ENCODE data around the gene MRPL55.
A peak's percentile ranks its signal among the peaks of the same experiment; 100 is the strongest.
"Not testable (repeated sequence)": the region's sequence is repeated elsewhere in the genome, so short reads cannot be mapped to it uniquely, and the experiment has no call there.

The MRPL55 gene

GRCh38 chr1:228120857-228121489, 11.9 kb upstream of the MRPL55 start:
- no peak for DNase-seq

DNA sequence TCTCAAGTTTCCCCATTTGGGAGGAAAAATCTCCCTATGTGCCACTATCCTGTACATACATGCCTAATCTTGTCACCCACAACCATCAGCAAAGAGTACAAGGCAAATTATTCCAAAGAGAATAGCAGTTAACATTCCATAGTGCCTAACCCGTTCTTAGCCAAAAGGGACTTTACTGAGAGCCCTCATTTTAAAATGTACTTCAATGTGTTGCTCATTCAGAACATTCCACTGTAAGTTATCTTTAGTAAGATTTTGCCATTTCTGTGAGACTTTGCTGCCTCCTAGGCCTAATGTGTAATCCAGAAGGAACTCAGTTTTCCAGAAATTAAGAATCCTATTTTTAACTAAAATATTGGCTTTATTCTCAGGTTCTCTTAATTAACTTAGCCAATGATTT, 11.3 kb upstream of the MRPL55 start:
- no peak for DNase-seq

DNA sequence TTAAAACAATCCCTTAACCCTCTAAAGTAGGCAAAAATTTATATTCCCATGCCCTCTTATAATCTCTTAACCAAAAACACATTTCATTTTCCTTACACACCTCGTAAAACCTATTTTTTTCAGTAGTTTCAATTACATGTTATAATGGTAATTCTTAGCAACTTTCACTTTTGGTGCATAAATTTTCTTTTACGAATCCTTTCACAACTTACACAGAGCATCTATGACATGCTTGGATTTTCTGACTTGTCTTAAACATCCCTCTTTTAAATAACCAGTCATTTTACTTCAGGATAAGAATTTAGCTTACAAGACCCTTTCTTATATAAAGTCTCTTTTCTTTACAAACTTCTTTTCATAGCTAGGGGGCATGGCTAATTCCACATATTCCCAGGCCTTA, 8.9 kb upstream of the MRPL55 start:
- DNase-seq: no peak

DNA sequence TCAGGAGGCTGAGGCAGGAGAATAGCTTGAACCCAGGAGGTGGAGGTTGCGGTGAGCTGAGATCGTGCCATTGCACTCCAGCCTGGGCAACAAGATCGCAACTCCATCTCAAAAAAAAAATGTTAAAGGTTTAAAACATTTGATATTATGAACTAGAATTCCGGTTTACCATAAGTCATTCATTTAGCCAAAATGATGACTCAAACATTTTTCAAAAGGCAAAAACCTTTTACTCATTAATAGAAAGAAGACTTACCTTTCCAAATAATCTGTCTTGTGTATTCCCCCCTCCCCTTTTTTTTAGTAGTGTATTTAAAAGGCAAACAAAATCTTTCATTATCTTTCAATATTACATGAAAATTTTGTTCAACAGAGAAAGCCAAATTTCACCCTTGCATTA, 8.2 kb upstream of the MRPL55 start:
- DNase-seq: no peak

DNA sequence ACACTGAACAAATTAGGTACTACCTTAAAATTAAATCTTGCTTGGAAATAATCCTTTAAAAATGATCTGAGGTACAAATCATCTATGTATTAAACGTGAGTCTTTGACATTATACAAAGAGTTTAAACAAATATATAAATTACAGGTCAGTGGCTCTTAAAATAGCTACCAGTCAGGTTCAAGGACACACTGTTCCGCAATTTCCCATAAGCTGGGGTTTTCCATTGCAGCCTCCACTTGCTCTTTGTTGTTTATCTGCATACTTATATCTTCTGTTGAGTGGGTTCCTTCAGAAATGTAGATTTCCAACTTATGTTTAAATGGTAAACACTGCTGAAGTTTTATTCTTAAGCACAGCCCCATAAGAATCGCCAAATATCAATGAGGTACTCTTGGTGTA, 5.7 kb upstream of the MRPL55 start:
- no peak for DNase-seq

DNA sequence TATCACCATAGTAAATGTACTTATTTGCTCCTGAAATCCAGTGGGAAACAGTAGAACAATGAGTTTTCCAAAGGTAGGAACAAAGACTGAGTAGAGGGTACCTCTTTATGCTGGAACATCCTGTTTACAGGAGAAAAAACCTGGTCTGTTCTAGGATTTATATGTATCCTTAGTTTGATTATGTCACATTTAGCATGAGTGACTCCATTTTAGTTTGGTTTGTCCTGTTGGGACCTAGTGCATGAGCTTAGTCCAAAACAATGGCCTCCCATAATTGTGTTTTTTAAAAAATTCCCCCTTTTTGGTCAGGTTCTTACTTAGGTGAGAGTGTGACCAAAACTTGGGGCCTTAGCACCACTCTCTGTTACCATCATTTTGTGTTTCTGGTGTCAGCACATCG, 3.5 kb upstream of the MRPL55 start:
- DNase-seq: no peak

GRCh38 chr1:228112167-228112566, 3.1 kb upstream of the MRPL55 start:
- no peak for DNase-seq

DNA sequence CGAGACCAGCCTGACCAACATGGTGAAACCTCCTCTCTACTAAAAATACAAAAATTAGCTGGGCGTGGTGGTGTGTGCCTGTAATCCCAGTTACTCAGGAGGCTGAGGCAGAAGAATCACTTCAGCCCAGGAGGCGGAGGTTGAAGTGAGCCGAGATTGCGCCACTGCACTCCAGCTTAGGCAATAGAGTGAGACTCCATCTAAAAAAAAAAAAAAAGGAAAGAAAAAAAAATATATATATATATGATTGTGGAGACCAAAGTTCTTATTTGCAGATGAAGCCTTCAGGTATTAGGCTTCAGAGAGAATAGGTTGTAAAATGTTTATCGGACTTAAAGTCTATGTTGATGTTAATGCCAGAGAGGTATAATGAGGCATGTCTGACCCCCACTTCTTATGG, 2.2 kb upstream of the MRPL55 start:
- DNase-seq: not testable (repeated sequence)

GRCh38 chr1:228110556-228110955, 1.5 kb upstream of the MRPL55 start:
- no peak for DNase-seq

GRCh38 chr1:228109962-228110488, 926 bp upstream of the MRPL55 start:
- DNase-seq: no peak

DNA sequence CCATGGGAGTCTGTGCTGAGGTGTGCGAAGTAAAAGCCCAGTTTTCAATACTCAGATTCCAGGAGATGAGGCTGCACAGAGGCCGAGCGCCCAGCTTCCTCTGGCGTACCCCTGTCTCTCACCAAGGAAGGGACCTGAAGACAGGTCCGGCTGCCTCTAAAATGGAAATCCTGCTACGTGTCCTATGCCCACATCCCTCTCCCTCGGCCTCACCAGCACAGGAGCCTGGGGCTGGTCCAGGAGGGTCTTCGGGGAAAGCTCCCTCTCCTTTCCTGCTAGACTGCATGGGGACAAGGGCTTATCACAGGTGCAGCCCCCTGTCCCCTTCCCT, 392 bp downstream of the MRPL55 start:
- DNase-seq: no peak

- no peak for DNase-seq
These were observed 926 bp downstream of the MRPL55 start for GRCh38 chr1:228108055-228108690.

- DNase-seq: no peak
These were observed 1.5 kb downstream of the MRPL55 start for GRCh38 chr1:228107636-228108035.

- no peak for DNase-seq
These were observed 2.4 kb downstream of the MRPL55 start for GRCh38 chr1:228106800-228107054.

GRCh38 chr1:228105996-228106799, 2.9 kb downstream of the MRPL55 start:
- DNase-seq: no peak

- no peak for DNase-seq
These were observed 3.7 kb downstream of the MRPL55 start for GRCh38 chr1:228105270-228105995.

DNA sequence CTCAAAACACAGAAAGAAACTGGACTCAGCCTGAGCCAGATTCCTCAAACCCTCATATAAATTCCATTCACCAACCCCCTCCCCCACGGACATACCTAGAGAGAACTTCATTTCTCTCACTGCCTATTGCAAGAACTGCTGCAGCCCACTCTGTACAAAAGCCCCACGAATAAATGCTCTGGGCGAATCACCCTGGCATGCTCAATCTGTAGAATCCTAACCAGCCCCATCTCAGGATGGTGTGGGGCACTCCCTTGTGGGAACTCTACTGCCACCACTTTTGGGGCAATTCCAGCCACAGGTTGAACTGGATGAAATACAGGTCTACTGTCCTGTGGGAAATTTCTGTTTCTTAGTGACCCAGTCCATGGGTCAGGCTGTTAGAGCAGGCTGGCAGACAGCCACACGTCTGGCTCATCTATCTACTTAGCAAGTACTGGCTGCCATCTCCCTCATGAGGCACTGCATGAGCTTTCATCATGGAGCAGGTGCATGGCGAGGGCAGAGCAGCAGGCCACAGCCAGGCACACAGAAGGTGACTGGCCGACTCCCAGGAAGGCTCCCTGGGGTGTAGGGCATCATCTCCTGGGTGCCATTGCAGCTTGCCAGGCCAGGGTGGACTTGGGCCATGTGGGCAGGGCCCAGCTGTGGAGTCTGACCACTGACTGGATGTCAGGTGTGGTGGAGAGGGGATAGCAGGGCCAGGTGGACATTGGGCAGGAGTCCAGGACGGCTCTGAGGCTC, 4.4 kb downstream of the MRPL55 start:
- DNase-seq: no peak

DNA sequence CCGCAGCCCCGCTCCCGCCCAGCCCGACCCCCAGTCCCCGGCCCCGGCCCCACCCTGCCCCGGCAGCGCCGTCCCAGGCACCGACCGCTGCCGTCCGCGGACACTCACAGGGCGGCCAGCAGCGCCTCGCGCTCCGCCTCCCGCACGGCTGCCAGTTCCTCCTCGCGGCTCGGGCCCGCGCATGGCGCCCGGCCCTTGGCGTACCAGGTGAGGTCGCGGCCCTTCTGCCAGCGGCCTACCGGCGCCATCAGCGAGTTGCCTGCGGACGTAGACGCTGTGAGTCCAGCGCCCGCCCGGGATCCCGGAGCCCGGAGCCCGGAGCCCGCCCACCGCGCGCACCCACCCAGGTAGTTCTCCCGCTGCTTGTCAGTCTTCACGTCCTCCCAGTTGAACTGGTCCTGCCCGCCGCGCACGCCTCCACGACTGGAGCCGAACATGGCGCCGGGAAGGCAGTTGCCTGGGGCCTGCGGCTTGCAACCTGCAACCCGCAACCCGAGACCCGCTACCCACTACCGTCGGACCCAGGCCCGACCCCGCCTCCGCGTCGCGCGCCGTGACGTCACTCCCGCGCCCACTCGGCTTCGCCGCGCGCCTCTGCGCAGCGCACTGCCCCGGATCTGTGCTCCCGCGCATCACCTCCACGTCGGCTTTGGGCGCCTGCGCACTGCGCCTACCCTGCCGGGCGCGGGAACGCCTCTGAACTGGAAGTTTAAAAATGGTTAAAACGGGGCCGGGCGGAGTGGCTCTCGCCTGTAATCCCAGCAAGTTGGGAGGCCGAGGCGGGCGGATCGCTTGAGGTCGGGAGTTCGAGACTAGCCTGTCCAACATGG, 6.1 kb downstream of the MRPL55 start, which contains the start of gene C1orf35:
Gene C1orf35 (minus strand): TSS at position 535 of the 830 bp plus-strand sequence. CDS start 98 bp downstream, at position 437.
- DNase-seq: peak; percentile 92

DNA sequence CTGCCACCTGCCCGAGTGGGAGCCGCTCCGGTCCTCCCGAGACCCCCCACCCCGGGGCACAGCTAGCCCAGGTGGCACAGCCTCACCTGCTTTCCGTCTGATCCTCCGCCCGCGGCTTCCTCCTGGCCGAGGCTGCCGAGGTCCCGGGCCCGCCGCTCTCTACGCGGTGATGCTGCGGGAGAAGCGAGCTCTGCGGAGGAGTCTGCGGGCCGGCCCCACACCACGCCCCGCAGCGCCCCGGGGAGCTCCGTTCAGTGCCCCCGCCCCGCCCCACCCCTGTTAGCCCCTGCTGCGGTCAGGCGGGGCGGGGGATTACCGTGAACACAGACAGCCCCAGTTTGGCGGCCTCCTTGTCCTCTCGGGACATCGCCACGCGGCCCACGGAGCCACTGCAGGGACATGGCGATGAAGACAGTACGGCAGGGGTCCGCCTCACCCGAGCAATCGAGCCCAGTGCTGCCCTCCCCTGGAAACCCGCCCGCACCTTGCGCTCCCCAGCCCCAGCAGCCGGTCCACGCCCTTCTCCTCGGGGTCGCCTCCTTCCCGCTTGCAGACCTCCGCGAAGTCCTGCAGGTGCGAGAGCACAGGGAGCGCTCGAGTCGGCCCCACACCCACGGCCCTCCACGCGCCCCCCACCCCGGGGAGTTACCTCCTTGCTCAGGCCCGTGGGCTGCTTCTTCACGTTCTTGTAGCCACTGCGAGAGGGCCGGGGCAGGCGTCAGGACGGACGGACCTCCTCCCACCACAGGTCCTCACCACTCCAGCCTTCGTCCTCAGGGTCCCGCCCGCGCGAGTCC, 6.9 kb downstream of the MRPL55 start:
- DNase-seq: no peak

DNA sequence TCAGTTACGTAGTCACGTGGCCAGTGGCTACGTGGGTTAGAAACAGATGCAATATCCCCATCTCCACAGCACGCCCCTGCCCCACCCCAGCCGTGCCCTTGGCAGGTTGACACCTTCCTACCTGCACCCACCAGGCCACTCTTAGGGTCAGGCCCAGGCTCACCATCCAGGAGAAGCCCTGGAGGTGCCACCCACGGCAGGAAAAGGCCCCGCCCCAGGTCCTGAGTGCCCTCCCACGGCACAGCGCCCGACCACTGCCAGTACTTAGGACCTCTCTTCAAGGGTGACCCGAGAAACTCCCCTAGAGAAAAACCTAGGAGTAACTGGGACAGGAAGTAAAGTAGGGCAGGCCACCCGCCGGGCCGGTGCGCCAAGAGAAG, 7.5 kb downstream of the MRPL55 start:
- DNase-seq: no peak

Measured in fibroblast of skin of abdomen (primary cell).